Prostate gland (tissue), 2 donors: Measurements from ENCODE around the gene ABCA13. TPM values are rescaled to one million over a fixed set of nuclear protein-coding genes. Genes with fewer than 3 reads are reported as not detected.
A peak's percentile ranks its signal among the peaks of the same experiment; 100 is the strongest.

ENCODE experiments used
- DNase-seq: peaks from one replicate; pipeline ENCODE4 v3.0.0-alpha.2; 2019; ENCODE audit warnings: low spot score
- H3K27ac ChIP-seq, 2 donors: fragments of 200-600 bp; sonication (generic); 2 replicates each; pipeline ENCODE4 v1.5.1; 2017 to 2019
- H3K27me3 ChIP-seq: fragments of 200-600 bp; sonication (generic); replicated peaks from 2 replicates; pipeline ENCODE4 v1.5.1; 2019; ENCODE audit not compliant: insufficient read depth
- H3K36me3 ChIP-seq, 2 donors: fragments of 200-600 bp; sonication (generic); 1 replicate in 1 of 2; 2 replicates in 1 of 2; pipeline versions ENCODE4 v1.5.1 to v1.8.1; 2017 to 2019
- H3K4me1 ChIP-seq: fragments of 200-600 bp; sonication (generic); replicated peaks from 2 replicates; pipeline ENCODE4 v1.5.1; 2019
- H3K4me3 ChIP-seq, 2 donors: fragments of 200-600 bp; sonication (generic); 2 replicates each; pipeline ENCODE4 v1.5.1; 2017 to 2019
- H3K9me3 ChIP-seq: fragments of 200-600 bp; sonication (generic); 2 replicates; pipeline ENCODE4 v1.5.1; 2017
- CTCF ChIP-seq, 4 experiments: fragments of 200-600 bp in 2 of 4; fragments of 450-650 bp in 2 of 4; sonication (generic) in 2 of 4; IDR thresholded peaks; 1 replicate in 3 of 4; 2 replicates in 1 of 4; pipeline ENCODE4 v1.5.1; 2016 to 2019; ENCODE audit warnings: antibody characterized with exemption in 4 of 4, mild to moderate bottlenecking in 2 of 4, moderate library complexity in 2 of 4
- POLR2A ChIP-seq: fragments of 450-650 bp; IDR thresholded peaks from one replicate; pipeline ENCODE4 v1.6.1; 2016; ENCODE audit warnings: antibody characterized with exemption, mild to moderate bottlenecking
- POLR2AphosphoS5 ChIP-seq: sonication (generic); formaldehyde crosslinking; IDR thresholded peaks from one replicate; pipeline ENCODE4 v1.6.1; 2017; ENCODE audit warnings: antibody characterized with exemption
- WGBS: methylation state at CpG from one replicate; pipeline ENCODE4 v1.1.5; 2018; 5-methylcytosine and 5-hydroxymethylcytosine counted together
- intact Hi-C: fragments of 100-400 bp; cut with DNase I; formaldehyde crosslinking; loops from one replicate; pipeline ENCODE4 v1.14.2; 2022
- total RNA-seq, 2 donors: library from RNA; depleted of rRNA; stranded (reverse); fragments of >200 nt; gene quantifications; one replicate each; pipeline ENCODE4 v1.1.0, GENCODE V29; 2016

ABCA13 gene
- total RNA-seq, 2 donors from 2014 or later, result 0.14 to 3.5 TPM

GRCh38 chr7:48148311-48148710 is 22.9 kb upstream of the ABCA13 start:
- TF ChIP-seq CTCF (IDR thresholded peaks at IDR 0.05), result no peak
- TF ChIP-seq POLR2A, result no peak
- TF ChIP-seq POLR2AphosphoS5, result no peak
- Histone ChIP-seq H3K9me3 (no peaks in the 10 kb centered on the region), H3K27ac (no peak overlapping the region), H3K4me3 (no peak overlapping the region), H3K27me3 (no peaks in the 10 kb centered on the region), H3K4me1 (no peaks in the 10 kb centered on the region), H3K36me3 (no peaks in the 10 kb centered on the region)
- WGBS, result 82% methylated on average over 2 of the region's 2 CpGs
- DNase-seq, result no peak
- intact Hi-C loops, result no loop called here

DNA sequence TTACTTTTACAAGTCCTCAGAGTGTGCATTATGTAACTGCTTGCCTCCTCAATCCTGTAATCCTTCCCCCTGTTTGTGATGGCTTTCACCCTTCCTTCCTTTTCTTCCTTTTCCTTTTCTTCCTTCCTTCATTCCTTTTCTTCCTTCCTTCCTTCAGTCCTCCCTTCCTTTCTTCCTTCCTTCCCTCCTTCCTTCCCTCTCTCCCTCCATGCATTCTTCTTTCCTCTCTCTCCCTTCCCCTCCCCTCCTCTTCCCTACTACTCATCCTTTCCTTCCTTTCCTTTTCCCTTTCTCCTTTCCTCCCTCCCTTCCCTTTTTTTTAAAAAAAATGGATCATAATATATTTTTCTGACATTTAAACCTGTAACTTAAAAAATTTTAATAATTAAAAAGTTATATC is 22.2 kb upstream of the ABCA13 start:
- no peaks in the 10 kb centered on the region for H3K9me3 ChIP-seq
- H3K27me3 ChIP-seq, result no peaks in the 10 kb centered on the region
- H3K27ac ChIP-seq, result no peak overlapping the region
- no peaks in the 10 kb centered on the region for H3K36me3 ChIP-seq
- intact Hi-C loops, result no loop called here
- TF ChIP-seq POLR2A (no peak), POLR2AphosphoS5 (no peak), CTCF (IDR thresholded peaks at IDR 0.05) (no peak)
- DNase-seq, result no peak
- no peaks in the 10 kb centered on the region for H3K4me1 ChIP-seq
- no peak overlapping the region for H3K4me3 ChIP-seq

DNA sequence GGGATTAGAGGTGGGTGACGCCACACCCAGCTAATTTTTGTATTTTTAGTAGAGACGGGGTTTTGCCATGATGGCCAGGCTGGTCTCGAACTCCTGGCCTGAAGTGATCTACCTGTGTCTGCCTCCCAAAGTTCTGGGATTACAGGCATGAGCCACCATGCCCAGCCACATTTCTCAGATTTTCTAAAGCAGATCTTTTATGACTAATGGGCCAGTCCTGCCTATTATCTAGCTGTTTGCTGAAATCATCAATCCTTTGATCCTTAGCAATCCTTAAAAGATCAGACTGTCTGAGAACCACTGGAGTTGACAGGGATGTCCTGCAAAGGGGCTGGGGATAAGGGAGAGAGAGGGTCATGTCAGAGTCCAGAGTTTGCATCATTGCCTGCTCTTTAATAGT is 21.2 kb upstream of the ABCA13 start:
- TF ChIP-seq POLR2AphosphoS5 (no peak), POLR2A (no peak), CTCF (IDR thresholded peaks at IDR 0.05) (no peak)
- no peaks in the 10 kb centered on the region for H3K4me1 ChIP-seq
- 75% methylated on average over 3 of the region's 3 CpGs for WGBS
- H3K36me3 ChIP-seq, result no peaks in the 10 kb centered on the region
- H3K9me3 ChIP-seq, result no peaks in the 10 kb centered on the region
- no peak overlapping the region for H3K4me3 ChIP-seq
- intact Hi-C loops, result no loop called here
- no peak overlapping the region for H3K27ac ChIP-seq
- H3K27me3 ChIP-seq, result no peaks in the 10 kb centered on the region
- no peak for DNase-seq

DNA sequence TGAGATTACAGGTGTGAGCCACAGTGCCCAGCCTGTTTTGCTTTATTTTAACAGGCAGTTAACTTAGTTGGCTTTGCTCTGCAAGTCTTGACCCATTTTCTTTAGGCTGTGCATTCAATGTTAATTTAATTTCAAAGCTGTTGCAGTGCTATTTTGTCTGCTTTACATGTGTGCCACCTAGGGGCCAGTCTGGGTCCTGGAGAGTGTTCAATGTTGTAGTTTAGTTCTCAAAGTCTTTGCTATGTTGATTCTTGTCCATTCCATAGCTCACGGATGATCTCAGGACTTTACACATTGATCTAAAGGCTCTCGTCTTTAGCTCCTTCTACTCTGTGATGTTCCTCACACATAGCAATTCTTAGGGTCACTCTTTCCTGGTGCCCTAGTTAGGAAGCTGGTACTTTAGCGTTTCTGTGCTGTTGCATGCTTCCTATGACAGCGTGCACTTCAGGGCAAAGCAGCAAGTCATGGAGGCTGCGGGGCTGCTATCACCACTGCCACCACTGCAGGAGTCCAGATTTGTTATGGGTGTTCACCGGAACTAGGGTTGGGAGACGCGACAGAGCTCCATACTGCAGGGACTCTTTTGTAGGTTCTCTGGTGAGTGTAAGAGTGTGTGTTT is 16.4 kb upstream of the ABCA13 start:
- intact Hi-C loops, result no loop called here
- DNase-seq, result no peak
- no peaks in the 10 kb centered on the region for H3K36me3 ChIP-seq
- H3K4me3 ChIP-seq, result no peak overlapping the region
- TF ChIP-seq POLR2A, result no peak
- TF ChIP-seq CTCF (IDR thresholded peaks at IDR 0.05), result peak in 1 of 4 experiments; percentile 33
- TF ChIP-seq POLR2AphosphoS5, result no peak
- H3K4me1 ChIP-seq, result no peaks in the 10 kb centered on the region
- H3K27ac ChIP-seq, result no peak overlapping the region
- no peaks in the 10 kb centered on the region for H3K27me3 ChIP-seq
- no peaks in the 10 kb centered on the region for H3K9me3 ChIP-seq
- 75% methylated on average over 8 of the region's 8 CpGs for WGBS

- intact Hi-C loops, result no loop called here
- DNase-seq, result no peak
- Histone ChIP-seq H3K4me3 (no peak overlapping the region), H3K9me3 (no peaks in the 10 kb centered on the region), H3K27ac (no peak overlapping the region), H3K27me3 (no peaks in the 10 kb centered on the region), H3K4me1 (no peaks in the 10 kb centered on the region), H3K36me3 (no peaks in the 10 kb centered on the region)
- TF ChIP-seq CTCF (IDR thresholded peaks at IDR 0.05) (no peak), POLR2A (no peak), POLR2AphosphoS5 (no peak)
- WGBS, result 98% methylated on average over 2 of the region's 2 CpGs
Measured at GRCh38 chr7:48158404-48158803, 12.9 kb upstream of the ABCA13 start.
